HG03039 (cell line): ENCODE results near the gene PGA5.

Experiments
- ATAC-seq: cut with Tn5 transposase; IDR thresholded peaks from one replicate; pipeline ENCODE4 v1.9.1; 2021; ENCODE audit warnings: mild to moderate bottlenecking, moderate library complexity; ENCODE audit not compliant: unreplicated experiment

Gene PGA5

DNA sequence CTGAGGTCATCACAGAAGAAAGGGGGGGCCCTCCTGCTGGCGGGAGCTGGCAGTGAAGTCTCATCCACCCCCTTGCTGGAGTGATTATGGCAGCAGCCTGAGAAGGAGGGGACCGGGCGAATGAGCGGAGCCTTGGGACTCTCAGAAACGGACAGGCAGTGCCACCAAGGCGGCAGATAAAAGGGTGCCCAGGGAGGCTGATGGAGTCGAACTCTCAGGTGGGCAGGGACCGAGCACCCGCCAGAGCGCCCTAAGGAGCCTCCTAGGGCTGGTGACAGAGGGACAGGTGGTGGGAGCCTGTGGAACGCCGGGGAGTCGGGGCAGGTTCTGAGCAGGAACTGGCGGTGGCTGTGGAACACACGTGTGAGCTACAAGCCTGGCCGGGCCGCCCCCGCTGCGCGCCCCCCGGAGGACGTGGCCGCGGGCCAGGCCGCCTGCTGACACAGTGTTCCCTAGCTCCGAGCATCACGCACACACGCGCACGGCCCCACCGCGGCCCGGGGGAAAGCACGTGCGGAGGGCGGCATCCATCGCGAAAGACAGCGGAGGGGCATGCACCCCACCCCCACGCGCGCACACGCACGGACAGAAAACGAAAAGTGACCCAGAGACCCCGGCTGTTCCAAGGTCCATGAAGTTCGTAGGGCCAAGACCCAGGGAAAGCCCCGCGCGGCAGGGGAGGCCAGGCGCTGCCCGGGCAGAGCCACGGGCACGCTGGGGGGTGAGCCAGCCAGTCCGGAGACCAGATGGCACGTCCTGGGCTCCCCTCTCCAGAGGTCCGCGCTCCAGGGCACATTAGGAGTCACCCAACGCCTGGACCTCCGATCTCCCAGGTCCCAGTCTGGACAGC, 53.1 kb downstream of the PGA5 start:
- ATAC-seq: peak; percentile 8

DNA sequence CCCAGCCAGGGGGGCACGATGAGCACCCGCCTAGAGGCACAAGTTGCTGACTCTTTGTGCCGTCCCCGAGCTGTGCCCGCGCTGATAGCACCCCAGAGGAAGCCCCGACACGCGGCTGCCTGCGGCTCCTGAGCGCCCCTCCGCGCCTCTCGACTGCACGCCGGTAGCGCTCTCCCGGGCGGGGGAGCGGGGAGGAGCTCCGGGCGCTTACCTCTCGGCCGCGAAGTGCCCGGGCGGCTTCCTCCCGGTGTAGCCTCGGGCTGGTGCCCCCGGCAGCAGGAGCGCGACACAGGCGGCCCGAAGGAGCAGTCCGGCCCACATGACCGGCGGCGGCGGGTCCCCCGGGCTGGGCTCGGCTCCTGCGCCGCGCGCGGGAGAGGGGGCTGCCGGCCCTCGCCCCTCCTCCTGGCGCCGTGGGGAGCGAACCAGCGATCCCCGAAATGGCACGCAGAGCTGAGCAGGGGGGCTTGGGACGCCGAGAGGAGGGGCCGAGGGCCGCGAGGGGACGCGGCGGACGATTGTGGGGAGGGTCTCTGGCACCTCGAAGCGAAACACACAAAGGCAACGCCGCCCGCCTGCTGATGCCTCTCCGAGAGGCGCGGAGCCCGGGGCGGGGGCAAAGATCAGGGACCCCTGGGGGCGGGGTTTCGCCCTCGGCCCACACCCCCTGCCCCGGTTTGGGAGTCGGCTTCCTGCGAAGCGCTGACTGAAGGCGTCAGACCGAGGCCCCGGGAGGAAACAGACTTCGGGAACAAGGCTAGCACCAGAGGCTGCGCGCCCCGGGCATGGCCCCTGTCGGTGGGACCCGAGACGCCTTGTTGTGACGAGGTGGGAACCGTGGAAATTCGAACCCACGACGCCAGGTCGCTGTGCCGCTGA, 54.0 kb downstream of the PGA5 start, which contains the start of gene VWCE:
TSS of gene VWCE (minus strand) at position 600 of the 879 bp plus-strand sequence. CDS start at position 321, 279 bp downstream.
- peak; percentile 61 for ATAC-seq

DNA sequence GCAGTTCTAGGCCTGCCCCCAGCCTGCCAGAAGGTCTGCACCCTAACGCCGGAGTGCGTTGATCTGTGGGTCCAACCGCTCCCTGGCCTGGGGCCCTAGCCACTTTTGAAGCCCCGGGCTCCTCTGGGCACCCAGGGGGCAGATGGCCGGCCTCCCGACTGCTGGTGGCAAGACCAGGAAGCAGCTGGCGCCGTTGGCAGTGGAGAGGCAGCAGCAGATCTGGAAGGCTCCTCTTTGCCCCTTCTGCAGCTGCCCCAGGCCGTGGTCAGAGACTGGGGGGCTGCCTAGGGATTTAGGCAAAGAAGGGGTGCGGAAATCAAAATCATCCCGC, 54.6 kb downstream of the PGA5 start:
- ATAC-seq: no peak

DNA sequence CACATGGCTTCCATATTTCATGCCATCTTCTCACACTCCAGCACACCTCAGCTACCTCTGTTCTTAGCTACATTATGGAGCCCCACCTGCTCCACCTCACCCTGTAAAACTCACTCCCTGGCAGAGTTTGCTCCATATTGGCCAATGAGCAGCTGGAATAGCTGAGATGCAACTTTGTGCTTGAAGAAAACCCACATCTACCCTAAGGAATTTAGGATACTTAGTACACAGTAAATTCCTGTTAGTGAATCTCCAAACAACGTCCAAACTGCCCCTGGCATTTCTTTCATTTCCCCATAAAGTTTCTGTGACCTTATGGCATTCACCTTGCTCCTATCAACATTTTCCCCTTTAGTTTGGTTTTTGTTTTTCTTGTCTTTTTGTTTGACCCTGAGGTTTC, 56.4 kb downstream of the PGA5 start:
- ATAC-seq: no peak

DNA sequence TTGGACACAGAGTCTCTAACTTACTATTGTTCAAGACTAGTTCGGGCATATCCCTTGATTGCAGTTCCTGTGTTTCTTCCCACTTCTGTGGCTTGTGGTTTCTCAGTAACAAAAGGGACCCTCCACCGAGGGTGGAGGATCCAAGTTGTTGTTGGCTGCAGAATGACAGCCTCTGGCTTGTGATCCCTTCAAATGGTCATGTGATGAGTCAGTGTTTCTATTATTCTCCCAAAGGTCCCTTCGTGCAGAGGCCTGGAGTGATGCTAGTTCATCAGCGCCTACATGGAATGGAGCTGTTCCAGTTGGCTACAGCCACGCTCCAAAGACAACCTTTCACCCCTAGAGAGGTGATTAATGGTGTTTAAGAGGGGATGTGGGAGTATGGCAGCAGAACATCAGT, 56.8 kb downstream of the PGA5 start:
- no peak for ATAC-seq

DNA sequence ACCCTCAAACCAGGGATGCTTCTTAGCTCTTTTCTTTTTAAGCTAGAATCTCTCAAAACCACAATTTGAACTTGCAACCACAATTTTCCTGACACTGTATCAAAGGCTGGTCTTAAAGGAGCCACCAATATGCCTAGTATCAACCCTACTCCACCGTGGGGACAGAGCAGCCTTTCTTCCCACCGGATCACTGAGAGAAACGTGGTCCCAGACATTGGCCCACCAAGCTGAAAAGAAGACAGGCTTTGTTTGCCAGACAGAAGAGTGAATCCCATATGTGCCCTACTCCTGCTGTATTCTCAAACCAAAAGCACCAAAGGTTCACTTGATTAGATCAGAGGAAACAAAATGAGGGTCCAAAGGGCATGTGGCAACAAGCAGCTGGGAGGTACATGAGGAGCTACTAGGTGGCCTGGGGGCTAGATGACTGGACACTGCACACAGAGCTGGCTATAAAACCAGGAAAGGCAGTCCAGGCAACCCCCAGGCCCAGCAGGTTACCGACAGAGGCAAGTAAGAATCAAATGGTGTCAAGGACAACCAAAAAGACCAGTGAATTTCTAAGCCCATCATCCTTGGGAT, 57.8 kb downstream of the PGA5 start:
- ATAC-seq: no peak
